Ecto neural progenitor cell (in vitro differentiated cells): ENCODE measurements around the gene SLC7A4.

Experiments
- DNase-seq: peaks from one replicate; pipeline ENCODE4 v3.0.0-alpha.2; 2018; ENCODE audit warnings: low spot score

Gene SLC7A4

DNA sequence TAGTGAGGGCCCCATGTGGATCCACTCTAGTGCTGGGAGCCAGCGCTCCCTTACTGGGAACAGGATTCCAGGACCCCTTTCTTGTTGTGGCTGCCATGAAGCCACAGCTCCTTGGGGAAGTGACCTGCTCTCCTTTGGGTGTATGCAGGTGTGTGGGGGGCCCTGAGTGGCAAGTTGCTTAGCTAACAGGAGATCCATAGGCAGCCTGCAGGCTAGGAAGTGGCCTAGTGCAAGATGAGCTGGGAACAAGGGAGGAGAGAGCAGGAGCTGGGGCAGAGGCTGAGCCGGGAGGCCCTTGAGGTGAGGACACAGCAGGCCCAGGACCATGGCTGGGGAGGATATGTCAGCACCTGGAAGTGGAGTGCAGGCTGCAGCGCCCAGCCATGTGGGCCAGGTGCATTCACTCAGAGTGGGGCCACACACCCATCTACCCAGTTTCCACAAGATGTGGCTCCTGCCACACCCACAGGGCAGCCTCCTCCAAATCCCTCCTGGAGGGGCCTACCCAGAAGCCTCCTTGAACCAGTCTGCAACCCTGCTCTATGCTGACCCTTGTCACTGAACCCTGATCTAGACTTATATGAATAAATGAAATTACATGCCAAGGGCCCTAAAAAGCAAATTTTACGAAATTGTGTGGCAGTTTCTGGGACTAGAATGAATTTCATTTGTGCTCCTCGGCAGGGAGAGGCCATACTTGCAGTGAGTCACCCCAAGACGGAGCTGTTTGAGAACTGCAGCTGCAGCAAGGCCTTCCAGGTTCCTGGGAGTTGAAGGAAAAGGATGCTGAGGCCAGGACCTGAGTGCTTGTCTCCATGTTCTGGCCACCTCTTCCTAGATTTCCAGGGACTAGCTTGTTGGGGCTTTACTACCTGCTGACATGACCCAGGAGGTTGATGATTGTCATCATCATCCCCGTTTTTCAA is 33.7 kb downstream of the SLC7A4 start:
- DNase-seq: no peak

DNA sequence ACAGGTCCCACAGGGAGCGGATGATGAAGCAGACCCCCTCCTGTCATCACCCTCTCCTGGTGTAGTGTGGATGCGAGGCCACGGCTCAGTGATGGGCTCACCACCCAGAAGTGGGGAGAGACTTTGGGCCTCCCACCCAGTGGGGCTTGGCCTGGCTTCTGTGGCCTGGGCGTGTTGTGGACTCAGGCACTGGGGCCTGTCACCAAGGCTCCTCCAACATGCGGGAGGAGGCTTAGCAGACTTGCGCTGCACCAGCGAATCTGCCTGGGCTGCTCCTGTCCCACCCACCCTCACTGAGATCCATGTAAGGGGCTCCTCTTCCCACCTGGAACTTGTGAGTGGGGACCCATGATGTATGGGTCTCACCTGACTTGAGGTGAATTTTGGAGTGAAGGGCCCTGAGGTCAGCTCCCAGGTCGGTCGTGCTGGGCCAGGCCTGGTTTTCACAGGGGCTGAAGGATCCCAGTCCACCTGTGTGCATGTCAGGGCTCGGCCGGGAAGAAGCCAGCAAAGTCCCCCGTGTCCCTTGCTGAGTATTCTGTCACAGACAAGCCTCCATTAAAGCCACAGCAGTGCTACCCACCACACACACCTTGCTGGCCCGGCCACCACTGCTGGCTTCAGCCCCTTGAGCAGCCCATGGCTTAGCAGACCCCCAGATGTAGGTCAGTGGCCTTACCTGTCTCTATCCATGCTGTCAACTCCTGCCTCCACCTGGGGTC is 34.7 kb downstream of the SLC7A4 start:
- DNase-seq: no peak

DNA sequence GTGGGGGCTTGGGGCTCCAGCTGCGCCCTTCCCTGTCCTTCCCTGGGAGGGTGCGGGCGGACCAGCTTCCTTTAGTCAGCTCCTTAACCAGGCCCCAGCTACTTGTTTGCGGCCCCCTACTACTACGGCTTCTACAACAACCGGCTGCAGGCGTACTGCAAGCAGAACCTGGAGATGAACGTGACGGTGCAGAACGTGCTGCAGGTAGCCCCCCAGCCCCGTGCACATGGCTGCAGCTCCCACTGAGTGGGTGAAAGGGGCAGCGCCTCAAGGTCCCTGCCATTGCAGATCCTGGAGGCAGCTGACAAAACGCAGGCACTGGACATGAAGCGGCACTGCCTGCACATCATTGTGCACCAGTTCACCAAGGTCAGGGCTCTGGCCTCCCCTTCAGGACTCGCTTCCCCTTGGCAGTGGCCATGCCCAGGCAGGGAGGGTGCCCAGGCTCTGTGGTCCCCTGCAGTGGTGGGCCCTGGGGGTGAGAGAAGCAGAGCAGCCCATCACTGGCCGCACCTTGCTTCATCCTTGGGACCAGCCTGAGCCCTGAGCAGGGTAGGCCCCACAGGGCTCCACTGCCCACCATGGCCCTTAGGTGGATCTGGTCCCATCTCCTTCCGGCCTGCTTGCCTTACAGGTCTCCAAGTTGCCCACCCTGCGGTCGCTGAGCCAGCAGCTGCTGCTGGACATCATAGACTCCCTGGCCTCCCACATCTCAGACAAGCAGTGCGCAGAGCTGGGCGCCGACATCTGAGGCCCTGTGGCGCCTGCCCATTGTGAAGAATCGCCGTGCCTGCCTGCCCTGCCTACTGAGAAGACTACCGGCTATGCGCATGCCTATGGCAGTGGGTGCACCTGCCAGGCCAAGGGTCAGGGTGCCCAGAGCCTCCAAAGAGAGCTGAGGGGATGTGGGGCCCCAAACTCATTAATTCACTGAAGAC is 35.5 kb downstream of the SLC7A4 start:
- no peak for DNase-seq

DNA sequence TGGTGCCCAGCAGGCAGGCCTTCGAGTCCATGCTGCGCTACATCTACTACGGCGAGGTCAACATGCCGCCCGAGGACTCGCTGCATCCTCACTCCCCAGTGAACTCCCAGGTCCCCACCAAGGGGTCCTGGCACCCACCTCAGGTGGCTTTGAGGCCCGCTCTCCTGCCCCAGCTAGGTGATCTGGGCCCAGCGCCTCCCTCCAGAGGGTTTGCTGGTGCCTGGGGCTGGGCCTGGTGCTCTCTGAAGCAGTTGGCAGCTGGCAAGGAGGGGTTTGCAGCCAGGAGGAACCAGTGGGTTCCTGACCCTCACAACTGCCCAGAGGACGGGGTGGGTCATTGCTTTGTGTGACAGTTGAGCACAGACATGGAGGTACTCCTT is 36.3 kb downstream of the SLC7A4 start:
- DNase-seq: no peak

DNA sequence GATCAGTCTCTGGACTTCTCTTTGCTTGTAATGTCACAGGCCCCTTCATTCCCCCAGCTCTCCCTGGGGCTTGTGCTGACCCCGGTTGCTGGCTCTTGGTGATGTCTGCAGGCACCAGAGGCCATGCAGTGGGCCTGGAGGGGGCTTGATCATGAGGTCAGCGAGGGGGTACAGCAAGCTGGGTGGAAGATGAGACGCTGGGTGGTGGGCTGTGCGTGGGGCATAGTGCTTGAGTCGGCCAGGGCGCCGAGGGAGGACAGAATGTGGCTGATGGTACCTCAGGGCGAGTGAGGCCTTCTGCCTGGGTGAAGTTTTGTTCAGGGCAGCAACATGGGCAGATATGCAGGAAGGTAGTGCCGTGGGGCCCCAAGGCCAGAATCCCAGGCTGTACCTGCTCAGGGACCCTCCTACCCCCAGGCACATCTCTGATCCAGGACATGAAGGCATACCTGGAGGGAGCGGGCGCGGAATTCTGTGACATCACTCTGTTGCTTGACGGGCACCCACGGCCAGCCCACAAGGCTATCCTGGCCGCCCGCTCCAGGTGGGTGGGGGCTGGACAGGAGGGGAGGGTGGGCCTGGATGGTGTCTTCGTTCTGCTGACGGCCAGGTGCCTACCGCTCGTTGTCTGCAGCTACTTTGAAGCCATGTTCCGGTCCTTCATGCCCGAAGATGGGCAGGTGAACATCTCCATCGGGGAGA is 36.9 kb downstream of the SLC7A4 start:
- DNase-seq: no peak

DNA sequence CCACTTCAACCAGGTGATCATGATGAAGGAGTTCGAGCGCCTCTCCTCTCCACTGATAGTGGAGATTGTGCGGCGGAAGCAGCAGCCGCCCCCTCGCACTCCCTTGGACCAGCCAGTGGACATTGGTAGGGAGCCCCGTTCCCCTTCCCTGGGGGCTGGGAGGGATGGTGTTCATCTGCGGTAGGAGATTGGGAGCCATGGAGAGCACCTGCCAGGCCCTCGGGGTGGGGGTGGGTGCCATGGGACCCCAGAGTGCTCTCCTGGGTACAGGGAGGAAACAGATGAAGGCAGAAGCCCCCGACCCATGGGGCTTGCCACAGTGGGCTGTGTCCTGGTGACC is 37.5 kb downstream of the SLC7A4 start:
- no peak for DNase-seq

DNA sequence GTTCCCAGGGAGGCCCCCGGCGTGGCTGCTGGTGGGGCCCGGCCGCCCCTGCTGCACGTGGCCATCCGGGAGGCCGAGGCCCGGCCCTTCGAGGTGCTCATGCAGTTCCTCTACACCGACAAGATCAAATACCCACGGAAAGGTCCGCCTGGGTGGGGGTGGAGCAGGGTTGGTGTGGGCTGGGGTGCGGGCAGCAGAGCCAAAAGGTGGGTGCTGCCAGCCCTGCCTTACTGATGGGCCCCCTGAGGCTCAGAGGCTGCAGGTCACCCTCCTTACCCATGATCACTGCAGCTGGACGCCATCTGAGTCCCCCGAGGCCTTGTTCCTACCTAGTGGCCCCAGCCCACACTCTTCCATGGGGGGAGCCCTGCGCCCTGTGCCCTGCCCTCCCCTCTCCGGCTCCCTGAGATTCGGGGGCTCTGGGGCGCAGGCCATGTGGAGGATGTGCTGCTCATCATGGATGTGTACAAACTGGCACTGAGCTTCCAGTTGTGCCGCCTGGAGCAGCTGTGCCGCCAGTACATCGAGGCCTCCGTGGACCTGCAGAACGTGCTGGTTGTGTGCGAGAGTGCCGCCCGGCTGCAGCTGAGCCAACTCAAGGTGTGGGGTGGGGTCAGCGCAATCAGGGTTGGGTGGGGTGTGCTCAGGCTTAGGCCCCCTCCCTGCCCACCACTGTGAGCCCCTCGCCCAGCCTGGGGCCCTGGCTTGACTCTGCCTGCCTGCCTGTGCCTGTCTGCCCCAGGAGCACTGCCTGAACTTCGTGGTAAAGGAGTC is 38.0 kb downstream of the SLC7A4 start:
- no peak for DNase-seq

- no peak for DNase-seq
Measured at GRCh38 chr22:20993304-20994127, 38.8 kb downstream of the SLC7A4 start.

DNA sequence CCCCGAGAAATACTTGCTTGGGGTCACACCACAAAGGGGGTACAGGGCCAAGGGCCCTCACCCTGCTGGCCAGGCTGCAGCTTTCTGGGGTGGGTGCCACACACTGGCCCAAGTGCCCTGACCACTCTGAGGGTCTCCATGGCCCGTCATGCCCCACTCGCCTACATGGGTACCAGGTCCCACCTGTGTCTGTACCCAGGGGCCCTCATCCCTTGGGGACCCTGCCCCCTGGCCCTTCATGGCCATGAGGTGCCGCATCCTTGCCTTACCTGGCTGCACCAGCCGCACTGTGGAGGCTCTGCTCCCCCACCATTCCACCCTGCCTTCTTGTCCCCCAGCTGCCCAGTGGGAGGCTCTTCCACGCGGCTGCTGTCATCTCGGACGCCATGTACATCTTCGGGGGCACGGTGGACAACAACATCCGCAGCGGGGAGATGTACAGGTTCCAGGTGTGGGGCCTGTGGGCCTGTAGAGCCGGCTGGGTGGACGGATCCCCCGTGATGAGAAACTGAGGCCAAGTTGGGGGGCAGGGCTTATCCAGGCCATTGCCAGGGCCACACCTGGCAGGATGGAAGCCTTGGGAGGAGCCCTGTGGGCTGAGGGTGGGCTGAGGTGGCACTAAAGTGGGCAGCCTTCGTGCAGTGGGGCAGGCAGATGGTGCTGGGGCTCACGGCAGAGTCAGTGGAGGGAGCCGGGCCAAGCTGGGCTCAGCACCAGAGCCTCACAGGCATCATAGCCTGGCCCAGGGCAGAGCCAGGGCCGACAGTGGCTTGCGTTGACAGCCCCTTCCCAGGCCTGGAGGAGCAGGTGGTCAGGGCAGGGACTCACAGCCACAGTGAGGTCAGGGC is 39.7 kb downstream of the SLC7A4 start:
- DNase-seq: no peak

DNA sequence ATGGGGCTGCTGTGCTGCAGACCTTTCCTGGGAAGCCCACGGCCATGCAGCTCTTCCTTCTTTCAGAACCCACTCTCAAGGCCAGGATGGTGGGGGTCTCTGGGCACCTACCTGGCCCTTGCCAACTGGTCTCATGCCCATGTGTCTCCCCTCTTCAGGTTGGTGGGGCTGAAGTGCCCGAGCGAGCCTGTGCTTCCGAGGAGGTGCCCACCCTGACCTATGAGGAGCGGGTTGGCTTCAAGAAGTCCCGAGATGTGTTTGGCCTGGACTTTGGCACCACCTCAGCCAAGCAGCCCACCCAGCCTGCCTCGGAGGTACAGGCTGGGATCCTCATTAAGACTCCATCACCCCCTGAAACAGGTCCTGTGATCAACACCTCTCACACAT is 40.3 kb downstream of the SLC7A4 start:
- DNase-seq: no peak

GRCh38 chr22:20991252-20992055 is 40.9 kb downstream of the SLC7A4 start:
- no peak for DNase-seq

DNA sequence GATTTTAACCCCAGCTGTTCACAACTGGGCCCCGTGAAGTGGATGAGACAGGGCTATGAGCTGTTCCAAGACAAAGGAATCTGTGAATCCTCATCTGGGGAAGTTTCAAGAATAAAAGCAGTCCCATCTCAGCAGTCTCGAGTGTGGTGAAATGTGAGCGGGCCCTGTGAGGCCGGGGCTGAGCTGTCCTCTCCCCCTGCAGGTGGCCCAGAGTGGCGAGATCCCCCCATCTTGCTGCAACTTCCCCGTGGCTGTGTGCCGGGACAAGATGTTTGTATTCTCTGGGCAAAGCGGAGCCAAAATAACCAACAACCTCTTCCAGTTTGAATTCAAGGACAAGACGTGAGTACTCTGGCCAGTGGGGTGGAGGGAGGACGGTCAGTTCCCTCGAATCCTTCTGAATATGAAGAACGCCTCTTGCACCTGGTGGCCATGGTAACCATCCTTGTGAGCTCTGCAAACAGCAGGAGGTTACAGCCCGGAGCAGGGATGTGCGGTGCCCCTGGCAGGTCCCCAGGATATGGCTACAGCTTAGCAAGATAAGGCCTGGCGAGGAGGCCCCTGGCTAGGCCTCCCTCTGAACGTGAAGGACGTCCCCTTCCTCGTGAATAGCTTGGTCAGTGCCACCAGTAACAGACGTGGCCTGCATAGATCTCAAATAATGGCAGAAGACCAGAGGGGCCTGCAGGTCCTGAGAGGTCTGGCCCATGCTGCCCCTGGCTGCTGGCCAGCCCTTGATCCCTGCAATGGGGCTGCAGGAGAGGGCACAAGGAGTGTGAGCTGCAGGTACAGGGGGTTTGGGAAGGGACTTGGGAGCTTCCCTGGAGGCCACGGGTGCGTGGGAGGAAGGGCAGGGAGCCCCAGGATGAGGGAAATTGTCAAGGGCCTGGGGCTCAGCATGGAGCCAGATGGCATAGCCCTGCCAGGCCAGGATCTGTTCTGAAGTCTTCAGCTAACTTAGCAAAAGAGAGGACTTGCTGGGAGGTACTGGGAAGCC is 41.9 kb downstream of the SLC7A4 start:
- DNase-seq: no peak

DNA sequence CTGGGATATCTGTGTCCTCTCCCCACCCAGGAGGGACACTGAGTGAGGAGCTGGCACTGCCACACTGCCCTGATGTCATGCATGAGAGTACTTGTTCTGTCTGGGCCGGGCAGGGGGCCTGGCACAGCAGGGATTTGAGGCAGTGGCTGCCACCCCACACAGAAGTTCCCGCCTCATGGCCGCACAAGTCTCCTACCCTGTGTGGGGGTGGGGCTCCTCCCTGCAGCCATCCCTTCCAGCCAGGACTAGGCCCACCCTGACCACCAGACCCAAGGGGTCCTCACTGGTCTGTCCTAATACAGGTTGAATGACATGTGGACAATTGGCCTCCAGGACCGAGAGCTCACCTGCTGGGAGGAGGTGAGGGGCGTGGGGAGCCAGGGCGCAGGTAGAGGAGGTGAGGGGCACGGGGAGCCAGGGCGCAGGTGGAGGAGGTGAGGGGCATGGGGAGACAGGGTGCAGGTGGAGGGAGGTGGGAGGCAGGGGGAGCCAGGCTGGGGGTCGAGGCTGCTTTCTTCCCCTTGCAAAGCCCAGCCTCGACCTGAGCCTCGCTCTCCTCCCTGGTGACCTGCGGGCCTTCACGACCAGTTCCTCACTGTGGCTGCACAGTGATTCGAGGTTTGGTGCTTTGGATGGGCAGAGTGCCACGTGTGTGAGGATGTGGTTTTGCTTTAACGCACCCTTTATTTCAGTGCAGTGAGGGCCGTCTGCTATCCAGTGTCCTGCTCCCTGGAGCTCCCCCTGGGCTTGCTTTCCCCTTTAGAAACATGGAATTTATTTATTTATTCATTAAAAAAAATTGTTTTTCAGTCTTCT is 42.8 kb downstream of the SLC7A4 start:
- DNase-seq: no peak

DNA sequence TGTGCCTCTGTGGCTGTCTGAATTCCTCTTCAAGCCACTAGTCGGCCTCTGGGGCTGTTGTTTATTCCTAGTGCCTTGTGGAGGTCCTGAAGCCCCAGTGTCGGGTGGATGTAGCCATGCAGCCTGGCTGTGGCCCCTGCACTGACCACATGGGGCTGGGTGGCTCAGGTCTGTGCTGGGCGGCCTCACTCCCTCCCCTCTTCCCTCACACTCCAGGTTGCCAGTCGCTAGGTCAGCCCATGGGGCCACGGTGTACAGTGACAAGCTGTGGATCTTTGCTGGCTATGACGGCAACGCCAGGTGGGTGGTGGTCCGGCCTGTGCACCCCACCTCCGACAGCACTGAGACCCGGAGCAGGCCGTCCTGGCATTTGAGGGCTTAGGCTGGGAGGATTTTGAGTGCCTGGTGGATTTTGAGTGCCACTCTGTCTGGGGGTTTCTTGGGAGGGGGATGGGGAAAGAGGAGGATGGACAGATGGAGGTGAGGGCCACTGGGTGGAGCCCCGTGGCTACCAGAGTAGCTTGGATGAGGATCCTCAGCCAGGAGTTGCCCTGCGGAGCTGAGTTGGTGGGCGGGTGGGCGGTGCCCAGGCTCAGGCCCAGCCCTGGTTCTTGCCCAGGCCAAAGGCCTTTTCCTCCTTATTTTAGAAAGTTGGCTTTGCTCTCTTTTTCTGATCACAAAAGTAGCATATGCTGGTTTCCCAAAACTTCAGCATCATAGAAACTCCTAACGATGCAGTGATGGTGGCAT is 43.6 kb downstream of the SLC7A4 start:
- DNase-seq: no peak

GRCh38 chr22:20987375-20987774 is 45.0 kb downstream of the SLC7A4 start:
- DNase-seq: no peak
